Raji (cell line): ENCODE data around the gene DCP1B.

ENCODE experiments used
- POLR2A ChIP-seq: IDR thresholded peaks from 2 replicates; pipeline ENCODE4 v1.6.1; 2011; ENCODE audit warnings: low read depth, low read length, control low read depth; ENCODE audit not compliant: insufficient read depth

Gene DCP1B

GRCh38 chr12:2004113-2004929, at the start of gene DCP1B:
TSS of gene DCP1B (minus strand) at chr12:2004457. CDS start at chr12:2004431, 26 bp downstream.
- peak; percentile 96 for TF ChIP-seq POLR2A

DNA sequence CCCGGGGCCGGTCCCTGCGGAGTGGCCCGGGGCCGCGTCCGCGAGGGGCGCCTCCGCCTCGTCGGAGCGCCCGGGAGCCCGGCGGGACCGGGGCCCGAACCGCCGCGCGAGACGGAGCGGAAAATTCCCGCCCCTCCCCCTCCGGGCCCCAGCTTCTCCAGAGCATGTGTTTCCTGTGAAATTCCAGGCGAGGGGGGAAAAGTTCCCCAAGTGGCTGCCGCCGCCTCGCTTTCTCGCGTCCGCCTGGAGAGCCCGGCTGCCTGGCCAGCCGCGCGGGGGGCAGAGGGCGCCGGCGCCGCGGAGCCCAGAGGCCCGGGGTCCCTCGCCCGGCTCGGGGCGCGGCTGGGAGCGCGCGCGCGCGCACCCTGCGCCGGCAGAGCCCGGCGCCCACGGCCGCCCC, 49.4 kb upstream of the DCP1B start:
- no peak for TF ChIP-seq POLR2A

- TF ChIP-seq POLR2A: no peak
These were observed 48.8 kb upstream of the DCP1B start, which contains the start of gene CACNA1C for GRCh38 chr12:2052826-2053678. TSS of gene CACNA1C (plus strand) at chr12:2052987. CDS start at chr12:2053563, 576 bp downstream.

GRCh38 chr12:2051700-2052621, 47.7 kb upstream of the DCP1B start:
- TF ChIP-seq POLR2A: no peak

DNA sequence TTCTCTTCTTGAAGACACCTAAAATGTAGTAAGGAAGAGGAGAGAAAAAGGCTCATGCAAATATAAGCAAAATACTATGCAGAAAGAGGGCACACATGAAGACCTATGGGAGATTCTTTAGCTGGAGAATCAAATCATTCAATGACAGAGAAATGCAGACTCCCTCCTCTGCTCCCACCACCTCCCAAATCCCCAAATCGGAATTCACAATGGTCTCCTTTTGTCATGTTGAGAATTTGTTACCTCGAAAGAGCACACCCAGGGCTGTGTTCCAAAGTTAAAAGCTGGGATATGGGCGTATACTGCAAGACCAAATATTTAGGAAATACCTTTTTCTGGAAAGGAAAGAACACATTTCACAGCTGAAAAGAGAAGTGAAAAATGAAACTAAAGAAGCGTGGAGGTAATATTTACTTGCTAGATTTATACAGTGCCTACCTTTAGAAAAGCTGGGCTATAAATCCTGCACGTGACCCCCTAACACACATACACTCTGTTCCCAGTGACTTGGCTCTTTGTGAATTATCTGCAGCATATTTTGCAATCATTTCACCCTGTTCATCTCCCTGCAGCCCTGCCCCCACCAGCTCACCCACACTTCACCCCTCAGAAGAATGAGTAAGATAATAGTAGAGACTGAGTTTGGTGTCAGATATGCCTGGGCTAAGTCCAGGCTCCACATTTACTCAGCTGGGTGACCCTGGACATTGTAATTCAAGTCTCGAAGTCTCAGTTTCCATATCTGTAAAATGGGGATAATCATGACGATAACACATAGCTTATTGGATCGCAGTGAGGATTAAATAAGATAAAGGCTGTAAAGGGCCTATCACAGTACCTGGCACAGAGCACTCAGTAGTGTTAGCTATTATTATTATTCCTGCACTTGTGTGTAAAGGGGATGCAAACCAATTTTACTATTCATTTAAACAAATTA, 45.6 kb upstream of the DCP1B start:
- no peak for TF ChIP-seq POLR2A

- no peak for TF ChIP-seq POLR2A
These were observed 43.5 kb upstream of the DCP1B start for GRCh38 chr12:2047752-2048151.

DNA sequence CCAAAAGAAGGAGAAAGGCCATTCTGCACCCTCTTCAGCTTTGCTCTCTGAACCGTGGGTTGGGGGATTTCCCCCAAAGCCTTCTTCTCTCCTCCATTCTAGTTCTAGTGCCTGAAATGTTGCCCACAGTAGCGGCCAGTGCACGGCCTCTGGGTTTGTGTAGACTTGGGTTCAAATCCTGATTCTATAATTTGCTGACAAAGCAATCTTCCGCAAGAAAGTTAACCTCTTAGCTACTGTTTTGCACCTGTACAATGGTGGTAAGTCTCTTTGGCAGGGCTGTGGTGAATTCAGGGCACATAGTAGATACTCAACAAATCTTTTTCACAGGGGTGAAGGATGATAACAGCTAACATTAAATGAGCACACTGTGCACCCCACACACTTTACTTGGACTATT, 42.7 kb upstream of the DCP1B start:
- no peak for TF ChIP-seq POLR2A

GRCh38 chr12:2044165-2044564, 39.9 kb upstream of the DCP1B start:
- TF ChIP-seq POLR2A: no peak

- TF ChIP-seq POLR2A: no peak
These were observed 38.8 kb upstream of the DCP1B start for GRCh38 chr12:2043054-2043453.

DNA sequence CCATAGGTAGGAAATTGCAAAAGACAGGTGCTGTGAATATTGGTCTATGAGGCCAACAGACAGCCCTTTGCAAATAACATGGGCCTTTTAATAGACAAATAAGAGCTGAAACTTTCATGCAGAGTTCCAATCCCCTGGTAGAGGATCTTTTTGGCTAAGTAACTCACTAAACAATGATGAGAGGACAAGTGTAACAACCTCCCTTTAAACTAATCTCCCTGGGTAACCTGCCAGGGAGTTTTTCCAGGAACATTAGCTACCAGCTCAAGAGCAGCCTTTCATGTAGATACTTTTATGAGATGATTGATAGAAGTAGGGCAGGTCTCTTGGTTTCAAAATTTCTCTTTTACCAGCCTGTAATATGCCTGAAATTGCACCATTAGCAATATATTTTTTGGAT, 34.8 kb upstream of the DCP1B start:
- no peak for TF ChIP-seq POLR2A

DNA sequence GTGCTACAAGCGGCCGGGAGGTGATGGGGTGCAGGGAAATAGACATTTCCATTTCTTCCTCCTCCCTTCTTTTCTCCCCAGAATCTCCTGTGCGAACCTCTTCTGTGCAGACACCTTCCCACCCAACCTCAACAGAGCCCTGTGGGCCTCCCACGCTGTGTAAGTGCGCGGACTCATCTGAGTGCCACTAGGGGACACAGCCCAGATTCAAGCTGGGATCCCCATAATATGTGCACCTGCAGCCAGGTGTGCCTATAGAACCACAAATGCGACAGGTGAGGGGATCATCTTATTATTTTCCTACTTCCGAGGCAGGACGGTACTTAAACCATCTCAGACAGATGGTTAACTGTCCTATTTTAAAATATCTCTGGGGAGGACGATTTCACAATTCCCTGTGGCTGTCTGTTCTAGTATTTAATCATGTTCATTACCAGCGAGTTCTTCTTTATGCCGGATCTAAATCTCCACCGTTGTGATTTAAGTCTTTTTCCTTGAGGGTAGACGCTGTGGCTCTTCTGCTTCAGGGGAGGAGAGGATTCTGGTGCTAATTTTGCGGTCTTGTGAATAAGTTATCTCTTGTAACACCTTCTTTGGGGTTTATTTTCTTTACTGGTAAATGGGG, 31.3 kb upstream of the DCP1B start:
- TF ChIP-seq POLR2A: no peak

- TF ChIP-seq POLR2A: peak; percentile 59
These were observed 30.6 kb upstream of the DCP1B start for GRCh38 chr12:2034633-2035430.

DNA sequence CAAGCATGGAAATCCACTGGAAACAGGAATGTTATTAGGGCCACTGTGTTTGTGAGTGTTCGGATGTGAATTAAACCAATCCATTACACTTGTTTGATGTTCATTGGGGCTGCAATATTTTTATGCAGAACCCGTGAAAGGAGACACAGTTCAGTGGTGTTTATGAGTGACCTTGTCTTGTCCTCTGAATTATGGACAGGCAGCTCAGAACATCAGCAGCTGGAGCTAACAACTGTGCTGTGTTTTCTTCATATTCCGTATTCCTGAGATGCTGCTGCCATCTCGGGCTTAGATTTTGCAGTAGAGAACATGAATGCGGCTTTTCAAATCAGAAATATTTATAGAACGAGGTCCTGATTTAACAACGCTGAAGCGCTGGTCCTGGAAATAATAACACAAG, 28.2 kb upstream of the DCP1B start:
- no peak for TF ChIP-seq POLR2A

- TF ChIP-seq POLR2A: no peak
These were observed 25.6 kb upstream of the DCP1B start for GRCh38 chr12:2029851-2030250.
